H1 (cell line): ENCODE results near the gene PITPNM1. TPM values are rescaled to one million over a fixed set of nuclear protein-coding genes. Genes with fewer than 3 reads are reported as not detected.
A peak's percentile ranks its signal among the peaks of the same experiment; 100 is the strongest.

ENCODE experiments used
- ASH2L ChIP-seq: fragments of 200-600, 300-600 bp; sonication (generic); IDR thresholded peaks from one replicate; pipeline ENCODE4 v1.7.1; 2017; ENCODE audit warnings: low read length
- CEBPB ChIP-seq: IDR thresholded peaks from 2 replicates; pipeline ENCODE4 v1.6.1; 2012; ENCODE audit warnings: low read depth, low read length
- CREB1 ChIP-seq: IDR thresholded peaks from 2 replicates; pipeline ENCODE4 v1.6.1; 2012; ENCODE audit warnings: inconsistent platforms
- CTCF ChIP-seq, 3 experiments: IDR thresholded peaks; 1 replicate in 2 of 3; 2 replicates in 1 of 3; pipeline versions ENCODE4 v1.5.1 to v1.6.1; 2011; ENCODE audit warnings: low read length in 3 of 3, mild to moderate bottlenecking in 3 of 3, inconsistent platforms in 2 of 3, low read depth in 1 of 3, moderate library complexity in 1 of 3; ENCODE audit not compliant: insufficient read depth in 1 of 3; ENCODE audit errors: control extremely low read depth in 1 of 3
- GABPA ChIP-seq: IDR thresholded peaks from 2 replicates; pipeline ENCODE4 v1.6.1; 2011; ENCODE audit warnings: mild to moderate bottlenecking, low read length, moderate library complexity, borderline replicate concordance; ENCODE audit not compliant: insufficient read depth
- HDAC6 ChIP-seq: IDR thresholded peaks from one replicate; pipeline ENCODE4 v1.7.1; 2012; ENCODE audit warnings: low read depth, mild to moderate bottlenecking, inconsistent platforms, low read length, moderate library complexity
- JUN ChIP-seq: IDR thresholded peaks from 2 replicates; pipeline ENCODE4 v1.6.1; 2011; ENCODE audit warnings: low read depth, mild to moderate bottlenecking, improper control_type of control experiment, low read length
- POLR2A ChIP-seq, 2 experiments: IDR thresholded peaks; 1 replicate in 1 of 2; 2 replicates in 1 of 2; pipeline ENCODE4 v1.6.1; 2011; ENCODE audit warnings: low read depth in 2 of 2, low read length in 2 of 2, mild to moderate bottlenecking in 2 of 2; ENCODE audit errors: control extremely low read depth in 1 of 2
- POLR2AphosphoS5 ChIP-seq: IDR thresholded peaks from 2 replicates; pipeline ENCODE4 v1.6.1; 2011; ENCODE audit warnings: low read depth, low read length
- RFX5 ChIP-seq: IDR thresholded peaks from 2 replicates; pipeline ENCODE4 v1.6.1; 2011; ENCODE audit warnings: low read depth, low read length, improper control_type of control experiment, borderline replicate concordance
- SRF ChIP-seq: IDR thresholded peaks from 2 replicates; pipeline ENCODE4 v1.6.1; 2011; ENCODE audit warnings: mild to moderate bottlenecking, low read depth, low read length, moderate library complexity
- SUZ12 ChIP-seq: fragments of 200-600 bp; sonication (generic); IDR thresholded peaks from 2 replicates; pipeline ENCODE4 v1.6.1; 2012; ENCODE audit warnings: mild to moderate bottlenecking, inconsistent platforms, low read length, moderate library complexity, mixed read lengths
- TAF1 ChIP-seq: IDR thresholded peaks from 2 replicates; pipeline ENCODE4 v1.6.1; 2011; ENCODE audit warnings: mild to moderate bottlenecking, low read depth, low read length
- TBP ChIP-seq: IDR thresholded peaks from 2 replicates; pipeline ENCODE4 v1.6.1; 2011; ENCODE audit warnings: low read depth, low read length, improper control_type of control experiment
- YY1 ChIP-seq: IDR thresholded peaks from 2 replicates; pipeline ENCODE4 v1.6.1; 2011; ENCODE audit warnings: low read depth, mild to moderate bottlenecking, low read length
- polyA plus RNA-seq, 7 experiments: library from polyadenylated mRNA; depleted of rRNA in 3 of 7; stranded (reverse) in 5 of 7; unstranded in 2 of 7; fragments of >200 nt in 5 of 7; fragments of 200-250 nt in 2 of 7; gene quantifications; 1 replicate in 5 of 7; 2 replicates in 1 of 7; 4 replicates in 1 of 7; pipeline versions ENCODE4 v1.2.1 to v1.2.3, GENCODE V29; 2011 to 2013; ENCODE audit warnings: missing spikeins in 2 of 7, mixed read lengths in 2 of 7
- total RNA-seq: library from RNA; stranded (reverse); fragmentation: NEBNext Ultra II Directional; extraction: Animal tissue kit (Norgen Biotek cat#: 25700); gene quantifications from 2 replicates; pipeline ENCODE4 v1.2.1, GENCODE V29; 2021

PITPNM1 gene
- total and polyA plus RNA-seq, 2 of the 8 experiments (the other 6 are each of a cell fraction or from before 2014, with no cell fraction given): 27.2 to 52.7 TPM

- TF ChIP-seq SRF (no peak), TBP (no peak), POLR2A (IDR thresholded peaks at IDR 0.05; ENCODE audit: control extremely low read depth in 1 of 2, low read depth in 2 of 2, low read length in 2 of 2) (peak in 1 of 2 experiments; percentile 18; a peak in 1 of 3 replicates), ASH2L (peak; percentile 39), CTCF (IDR thresholded peaks at IDR 0.05; ENCODE audit: control extremely low read depth in 1 of 3, insufficient read depth in 1 of 3, low read depth in 1 of 3, low read length in 3 of 3) (peak in 2 of 3 experiments; percentile 96 to 98; a peak in 3 of 4 replicates), JUN (no peak), YY1 (peak; percentile 75; the same call in 1 of the 2 replicates), POLR2AphosphoS5 (no peak), SUZ12 (no peak), CREB1 (0 out of 2 replicates have a peak, but pooled peaks have one; percentile 16), RFX5 (no peak), GABPA (peak; percentile 50; the same call in 1 of the 2 replicates), HDAC6 (no peak), CEBPB (no peak), TAF1 (0 out of 2 replicates have a peak, but pooled peaks have one; percentile 28)
These were observed 638 bp upstream of the PITPNM1 start (continued) for GRCh38 chr11:67505605-67506396.
